GM19238 (cell line): ENCODE measurements around the gene LPCAT3.
"Not testable (repeated sequence)": the region's sequence is repeated elsewhere in the genome, so short reads cannot be mapped to it uniquely, and the experiment has no call there.

Experiments used
- DNase-seq: peaks from one replicate; pipeline ENCODE4 v3.0.0; 2011; ENCODE audit warnings: low spot score; ENCODE audit not compliant: insufficient read length

LPCAT3 gene, protein sequence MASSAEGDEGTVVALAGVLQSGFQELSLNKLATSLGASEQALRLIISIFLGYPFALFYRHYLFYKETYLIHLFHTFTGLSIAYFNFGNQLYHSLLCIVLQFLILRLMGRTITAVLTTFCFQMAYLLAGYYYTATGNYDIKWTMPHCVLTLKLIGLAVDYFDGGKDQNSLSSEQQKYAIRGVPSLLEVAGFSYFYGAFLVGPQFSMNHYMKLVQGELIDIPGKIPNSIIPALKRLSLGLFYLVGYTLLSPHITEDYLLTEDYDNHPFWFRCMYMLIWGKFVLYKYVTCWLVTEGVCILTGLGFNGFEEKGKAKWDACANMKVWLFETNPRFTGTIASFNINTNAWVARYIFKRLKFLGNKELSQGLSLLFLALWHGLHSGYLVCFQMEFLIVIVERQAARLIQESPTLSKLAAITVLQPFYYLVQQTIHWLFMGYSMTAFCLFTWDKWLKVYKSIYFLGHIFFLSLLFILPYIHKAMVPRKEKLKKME

GRCh38 chr12:7018350-7019042, at the start of gene LPCAT3:
LPCAT3 (minus strand) TSS chr12:7018476; CDS start chr12:7018424, 52 bp downstream.
- DNase-seq: peak; percentile 95

DNA sequence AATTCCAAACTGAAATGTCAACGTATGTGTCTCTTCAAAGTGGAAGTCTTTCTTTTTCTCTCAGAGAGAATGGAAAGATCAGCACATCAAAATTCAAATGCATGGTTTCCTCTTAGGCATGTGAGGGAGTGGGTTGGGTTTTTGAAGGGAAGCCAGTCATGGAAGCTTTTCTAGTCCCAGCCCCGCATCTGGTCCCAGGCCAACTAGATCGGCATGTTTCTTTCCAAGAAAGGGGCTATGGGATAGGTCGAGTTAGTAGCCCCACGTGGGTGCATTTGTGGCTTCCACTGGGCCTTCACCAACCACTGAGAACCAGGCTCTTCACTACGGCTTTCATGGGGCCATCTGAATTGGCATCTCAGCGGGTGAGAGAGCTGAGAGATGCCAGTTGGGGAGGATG, 48.8 kb upstream of the LPCAT3 start:
- DNase-seq: no peak

DNA sequence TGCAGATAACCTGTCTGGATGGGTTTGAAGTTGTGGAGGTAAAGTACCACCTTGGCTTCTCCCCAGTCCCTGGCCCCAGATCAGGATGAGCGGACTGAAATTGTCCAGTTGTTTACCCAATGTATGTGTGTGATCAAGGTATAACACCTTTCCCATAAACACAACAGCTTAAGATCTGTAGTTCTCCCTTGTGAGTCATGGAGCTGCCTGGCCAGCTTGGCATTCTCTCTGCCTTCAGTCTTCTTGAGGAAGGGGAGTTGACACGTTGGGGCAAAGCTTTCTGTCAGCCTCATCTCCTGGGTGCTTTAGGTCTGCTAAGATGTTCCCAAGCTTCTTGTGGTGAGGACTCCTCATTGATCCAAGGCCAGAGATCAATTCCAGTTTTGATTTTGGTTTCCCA, 48.3 kb upstream of the LPCAT3 start:
- DNase-seq: no peak

DNA sequence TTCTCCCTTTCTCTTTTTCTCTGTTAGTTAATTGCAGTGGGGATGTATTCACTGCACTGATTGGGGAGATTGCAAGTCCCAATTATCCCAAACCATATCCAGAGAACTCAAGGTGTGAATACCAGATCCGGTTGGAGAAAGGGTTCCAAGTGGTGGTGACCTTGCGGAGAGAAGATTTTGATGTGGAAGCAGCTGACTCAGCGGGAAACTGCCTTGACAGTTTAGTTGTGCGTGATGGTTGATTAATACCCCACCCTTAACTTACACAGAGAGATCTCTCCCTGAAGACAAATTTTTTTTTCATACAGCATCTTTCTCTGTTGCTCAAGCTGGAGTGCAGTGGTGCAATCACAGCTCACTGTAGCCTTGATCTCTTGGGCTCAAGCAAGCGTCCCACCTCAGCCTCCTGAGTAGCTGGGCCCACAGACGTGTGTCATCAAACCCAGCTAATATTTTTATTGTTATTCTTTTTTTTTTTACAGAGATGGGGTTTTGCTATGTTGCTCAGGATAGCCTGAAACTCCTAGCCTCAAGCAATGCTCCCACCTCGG, 46.9 kb upstream of the LPCAT3 start:
- no peak for DNase-seq

GRCh38 chr12:7064516-7064915, 46.2 kb upstream of the LPCAT3 start:
- DNase-seq: no peak

DNA sequence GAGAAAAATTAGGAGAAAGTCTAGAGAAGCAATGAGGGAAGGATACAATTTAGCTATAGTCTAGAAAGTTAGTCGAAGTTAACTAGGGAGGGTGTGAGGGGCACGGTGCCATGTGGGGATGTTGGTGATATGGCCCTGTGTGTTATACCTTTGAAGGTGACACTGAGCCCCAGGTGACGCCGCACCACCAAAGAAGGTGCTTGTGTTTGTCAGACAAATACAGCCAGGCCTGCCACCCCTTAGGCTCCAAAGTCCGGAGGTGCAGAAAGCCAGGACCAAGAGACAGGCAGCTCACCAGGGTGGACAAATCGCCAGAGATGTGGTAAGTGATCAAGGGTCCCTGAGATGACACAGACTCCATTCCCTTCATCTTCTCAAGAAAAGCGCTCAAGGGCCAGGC, 43.3 kb upstream of the LPCAT3 start:
- no peak for DNase-seq

DNA sequence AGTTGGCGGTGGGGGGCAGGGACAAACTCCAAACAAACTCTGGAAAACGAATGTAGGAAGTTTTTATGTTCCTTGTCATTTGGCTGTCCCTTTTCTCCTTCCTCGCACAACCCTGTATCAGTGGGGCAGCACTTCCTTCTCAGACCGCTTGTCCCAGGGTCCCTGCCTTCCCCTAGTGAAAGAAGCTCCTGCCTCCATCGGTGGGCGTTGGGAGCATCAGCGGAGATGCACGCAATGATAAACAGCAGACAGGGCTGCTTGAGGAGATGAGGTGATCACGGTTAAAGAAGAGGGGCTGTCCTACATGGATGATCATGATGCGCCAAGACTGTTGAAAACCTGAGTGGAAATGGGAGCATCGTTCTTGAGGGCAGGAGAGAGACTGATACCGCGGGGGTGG, 42.9 kb upstream of the LPCAT3 start:
- no peak for DNase-seq

GRCh38 chr12:7060353-7060954, 42.2 kb upstream of the LPCAT3 start, which contains the start of gene C1S:
C1S (plus strand) TSS chr12:7060718; CDS start chr12:7061913, 1,195 bp downstream.
- DNase-seq: no peak

GRCh38 chr12:7059780-7060179, 41.5 kb upstream of the LPCAT3 start:
- no peak for DNase-seq

GRCh38 chr12:7058850-7059395, 40.6 kb upstream of the LPCAT3 start:
- DNase-seq: no peak

DNA sequence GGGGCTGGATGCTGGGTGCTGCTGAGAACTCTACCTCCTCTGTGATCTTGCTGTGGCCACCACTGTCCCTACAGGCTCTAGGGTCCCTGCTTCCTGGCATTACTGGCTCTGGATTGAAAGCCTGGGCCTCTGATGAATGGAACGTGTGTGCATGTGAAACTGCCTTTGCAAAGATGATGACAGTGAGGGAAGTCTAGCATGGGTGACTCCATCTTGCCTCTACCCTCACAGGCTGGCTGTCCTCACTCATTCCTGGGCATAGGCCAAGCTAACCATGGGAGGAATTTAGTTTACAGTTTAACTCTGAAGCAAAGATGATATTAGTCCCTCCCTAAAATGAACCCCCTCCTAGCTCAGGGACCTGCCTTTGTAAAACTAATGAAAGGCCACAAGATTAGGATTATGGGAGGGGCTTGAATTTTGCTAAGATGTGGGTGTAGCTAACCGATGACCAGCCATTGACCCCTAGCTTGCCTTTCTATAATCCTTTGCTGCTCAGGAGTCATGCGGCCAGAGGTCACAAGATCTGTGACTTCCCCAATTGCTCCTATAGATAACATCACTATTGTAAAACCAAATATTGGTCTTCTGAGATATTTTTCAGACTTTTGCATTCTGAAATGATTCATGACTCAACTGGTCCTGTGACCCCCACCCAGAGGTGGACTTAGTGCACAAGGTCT, 40.0 kb upstream of the LPCAT3 start:
- no peak for DNase-seq

DNA sequence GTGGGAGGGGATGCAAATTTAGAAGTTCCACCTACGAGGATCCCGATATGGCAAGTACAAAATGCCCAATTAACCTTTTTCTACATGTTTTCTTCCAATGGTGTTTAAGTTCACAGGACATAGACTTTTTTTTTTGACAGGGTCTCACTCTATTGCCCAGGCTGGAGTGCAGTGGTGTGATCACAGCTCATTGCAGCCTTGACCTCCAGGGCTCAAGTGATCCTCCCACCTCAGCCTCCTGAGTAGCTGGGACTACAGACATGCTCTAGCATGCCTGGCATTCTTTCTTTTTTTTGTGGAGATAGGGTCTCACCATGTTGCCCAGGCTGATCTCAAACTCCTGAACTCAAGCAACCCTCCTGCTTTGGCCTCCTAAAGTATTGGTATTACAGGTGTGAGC, 37.5 kb upstream of the LPCAT3 start:
- DNase-seq: not testable (repeated sequence)

DNA sequence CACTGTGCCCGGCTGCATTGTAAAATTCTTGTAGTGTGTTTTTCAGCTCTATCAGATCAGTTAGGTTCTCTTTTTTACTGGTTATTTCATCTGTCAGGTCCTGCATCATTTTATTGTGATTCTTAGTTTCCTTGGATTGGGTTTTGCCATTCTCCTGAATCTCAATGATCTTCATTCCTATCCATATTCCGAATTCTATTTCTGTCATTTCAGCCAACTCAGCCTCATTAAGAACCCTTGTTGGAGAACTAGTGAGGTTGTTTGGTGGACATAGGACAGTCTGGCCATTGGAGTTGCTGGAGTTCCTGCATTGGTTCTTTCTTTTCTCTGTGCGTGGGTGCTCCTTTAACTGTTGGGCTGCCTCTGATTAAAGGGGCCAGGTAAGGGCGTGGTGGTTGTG, 36.6 kb upstream of the LPCAT3 start:
- DNase-seq: no peak

- DNase-seq: not testable (repeated sequence)
Observed at GRCh38 chr12:7049973-7050372, 31.7 kb upstream of the LPCAT3 start.

GRCh38 chr12:7049445-7049951, 31.2 kb upstream of the LPCAT3 start:
- not testable (repeated sequence) for DNase-seq

- DNase-seq: no peak
Observed at GRCh38 chr12:7047306-7047705, 29.0 kb upstream of the LPCAT3 start.

- no peak for DNase-seq
Observed at GRCh38 chr12:7046383-7047105, 28.3 kb upstream of the LPCAT3 start.

DNA sequence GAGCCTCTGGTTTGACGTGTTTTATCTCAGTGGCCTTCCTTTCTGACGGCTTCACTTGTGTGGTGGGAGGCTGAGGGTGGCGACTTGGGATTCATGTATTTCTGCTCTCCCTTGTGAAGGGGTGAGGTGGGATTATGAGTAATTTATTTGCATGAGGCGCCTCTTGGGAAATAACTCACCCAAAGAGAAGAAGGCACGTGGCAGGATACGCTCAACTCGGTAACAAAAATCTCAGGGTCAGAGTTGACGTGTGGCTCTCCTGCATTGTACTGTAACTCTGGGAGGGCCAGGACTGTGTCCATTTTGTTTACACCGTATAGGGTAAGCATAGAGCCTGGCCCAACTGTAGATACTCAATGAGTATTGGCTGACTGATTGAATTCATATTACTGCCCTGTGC, 27.6 kb upstream of the LPCAT3 start:
- no peak for DNase-seq

- no peak for DNase-seq
Observed at GRCh38 chr12:7042842-7043241, 24.6 kb upstream of the LPCAT3 start.

GRCh38 chr12:7039403-7039802, 21.1 kb upstream of the LPCAT3 start:
- no peak for DNase-seq
